ENCODE data around the gene DENND4B. TPM values are rescaled to one million over a fixed set of nuclear protein-coding genes. Genes with fewer than 3 reads are reported as not detected.

Gene DENND4B
- total RNA-seq, 2 donors from 2014 or later = 26.9 to 45.6 TPM

DNA sequence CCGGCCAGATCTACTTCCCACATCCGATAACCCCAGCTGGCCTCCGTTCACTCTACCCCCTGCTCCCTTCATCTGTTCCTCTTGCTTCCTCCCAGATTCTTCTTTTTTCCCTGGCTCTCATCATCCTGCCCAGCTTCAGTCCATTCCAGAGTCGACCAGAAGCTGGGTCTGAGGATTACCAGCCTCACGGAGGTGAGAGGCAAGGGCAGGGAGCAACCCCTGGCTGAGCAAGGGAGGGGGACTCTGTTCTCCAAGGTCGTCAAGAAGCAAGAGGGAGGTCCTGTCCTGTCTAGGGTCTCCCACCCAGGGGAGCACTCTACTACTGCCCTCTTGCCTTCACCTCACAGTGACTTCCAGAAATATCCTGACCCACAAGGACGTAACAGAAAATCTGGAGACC lies 27.0 kb upstream of the DENND4B start:
- intact Hi-C loops (cut with DNase I) = no loop called here
- Histone ChIP-seq H3K4me1 (peaks cover 8% of the 10 kb centered on the region), H3K4me3 (no peak overlapping the region), H3K27ac (no peak overlapping the region), H3K27me3 (no peaks in the 10 kb centered on the region), H3K9ac (ENCODE audit: low read depth in 2 of 2, low read length in 2 of 2) (no peak overlapping the region), H3K9me3 (no peaks in the 10 kb centered on the region), H3K36me3 (no peaks in the 10 kb centered on the region)
- no peak for DNase-seq
- TF ChIP-seq, protein P1, sequence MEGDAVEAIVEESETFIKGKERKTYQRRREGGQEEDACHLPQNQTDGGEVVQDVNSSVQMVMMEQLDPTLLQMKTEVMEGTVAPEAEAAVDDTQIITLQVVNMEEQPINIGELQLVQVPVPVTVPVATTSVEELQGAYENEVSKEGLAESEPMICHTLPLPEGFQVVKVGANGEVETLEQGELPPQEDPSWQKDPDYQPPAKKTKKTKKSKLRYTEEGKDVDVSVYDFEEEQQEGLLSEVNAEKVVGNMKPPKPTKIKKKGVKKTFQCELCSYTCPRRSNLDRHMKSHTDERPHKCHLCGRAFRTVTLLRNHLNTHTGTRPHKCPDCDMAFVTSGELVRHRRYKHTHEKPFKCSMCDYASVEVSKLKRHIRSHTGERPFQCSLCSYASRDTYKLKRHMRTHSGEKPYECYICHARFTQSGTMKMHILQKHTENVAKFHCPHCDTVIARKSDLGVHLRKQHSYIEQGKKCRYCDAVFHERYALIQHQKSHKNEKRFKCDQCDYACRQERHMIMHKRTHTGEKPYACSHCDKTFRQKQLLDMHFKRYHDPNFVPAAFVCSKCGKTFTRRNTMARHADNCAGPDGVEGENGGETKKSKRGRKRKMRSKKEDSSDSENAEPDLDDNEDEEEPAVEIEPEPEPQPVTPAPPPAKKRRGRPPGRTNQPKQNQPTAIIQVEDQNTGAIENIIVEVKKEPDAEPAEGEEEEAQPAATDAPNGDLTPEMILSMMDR (IDR thresholded peaks at IDR 0.05) = no peak

DNA sequence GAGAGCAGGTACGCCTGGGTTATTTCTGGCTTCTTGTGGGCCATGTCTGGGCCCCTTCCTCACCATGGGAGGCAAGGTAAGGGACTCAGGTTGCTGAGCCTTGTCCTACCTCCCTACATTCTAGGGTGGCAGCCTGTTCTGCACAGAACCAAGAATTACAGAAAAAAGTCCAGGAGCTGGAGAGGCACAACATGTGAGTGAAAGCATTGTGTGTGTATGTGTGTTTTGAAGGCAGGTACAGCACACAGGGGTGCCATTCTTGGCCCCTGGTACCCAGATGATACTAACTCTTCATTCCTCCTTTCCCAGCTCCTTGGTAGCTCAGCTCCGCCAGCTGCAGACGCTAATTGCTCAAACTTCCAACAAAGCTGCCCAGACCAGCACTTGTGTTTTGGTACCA lies 26.6 kb upstream of the DENND4B start:
- Histone ChIP-seq H3K27ac (no peak overlapping the region), H3K9ac (ENCODE audit: low read depth in 2 of 2, low read length in 2 of 2) (no peak overlapping the region), H3K4me1 (peaks cover 8% of the 10 kb centered on the region), H3K27me3 (no peaks in the 10 kb centered on the region), H3K9me3 (no peaks in the 10 kb centered on the region), H3K36me3 (no peaks in the 10 kb centered on the region), H3K4me3 (no peak overlapping the region)
- intact Hi-C loops (cut with DNase I) = no loop called here
- no peak for DNase-seq
- TF ChIP-seq, protein P1 (IDR thresholded peaks at IDR 0.05) = no peak

DNA sequence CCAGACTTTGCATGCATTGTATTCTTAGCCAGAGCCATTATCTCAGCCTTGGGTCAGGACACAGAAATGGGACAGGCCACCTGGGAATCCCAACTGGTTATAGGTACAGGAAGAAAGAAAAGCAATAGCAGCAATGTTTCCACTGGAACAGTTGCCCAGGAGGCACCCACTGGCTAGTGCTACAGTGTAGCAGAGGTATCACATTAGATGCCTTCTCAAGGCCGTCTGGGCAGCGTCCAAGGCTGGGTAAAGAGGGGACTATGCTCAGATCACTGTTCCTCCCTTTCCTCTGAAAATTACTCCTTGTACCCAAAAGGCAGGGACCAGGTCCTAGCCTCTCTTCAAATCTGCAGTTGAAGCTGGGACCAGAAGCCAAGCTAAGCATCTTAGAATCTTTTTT lies 23.8 kb upstream of the DENND4B start:
- no peaks in the 10 kb centered on the region for H3K27me3 ChIP-seq
- H3K27ac ChIP-seq = no peak overlapping the region
- peaks cover 7% of the 10 kb centered on the region for H3K4me1 ChIP-seq
- H3K4me3 ChIP-seq = no peak overlapping the region
- no peaks in the 10 kb centered on the region for H3K36me3 ChIP-seq
- no peaks in the 10 kb centered on the region for H3K9me3 ChIP-seq
- H3K9ac ChIP-seq (ENCODE audit: low read depth in 2 of 2, low read length in 2 of 2) = no peak overlapping the region
- no peak for DNase-seq
- intact Hi-C loops (cut with DNase I) = no loop called here
- TF ChIP-seq, protein P1 (IDR thresholded peaks at IDR 0.05) = no peak

DNA sequence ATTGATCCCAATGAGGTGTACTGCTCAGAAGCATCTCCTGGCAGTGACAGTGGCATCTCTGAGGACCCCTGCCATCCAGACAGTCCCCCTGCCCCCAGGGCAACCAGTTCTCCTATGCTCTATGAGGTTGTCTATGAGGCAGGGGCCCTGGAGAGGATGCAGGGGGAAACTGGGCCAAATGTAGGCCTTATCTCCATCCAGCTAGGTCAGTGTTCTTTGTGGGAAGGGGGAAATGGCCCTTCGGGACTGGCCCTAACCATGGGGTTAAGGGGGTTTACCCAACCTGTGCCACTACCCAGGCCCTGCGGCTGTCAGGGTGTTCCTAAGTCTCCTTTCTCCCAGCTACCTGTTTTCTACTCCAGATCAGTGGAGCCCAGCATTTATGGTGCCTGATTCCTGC lies 22.5 kb upstream of the DENND4B start:
- DNase-seq = no peak
- TF ChIP-seq, protein P1 (IDR thresholded peaks at IDR 0.05) = no peak
- peak overlapping the region; percentile 50 for H3K4me3 ChIP-seq
- H3K9ac ChIP-seq (ENCODE audit: low read depth in 2 of 2, low read length in 2 of 2) = peak overlapping the region in 1 of 2 donors; percentile 85
- H3K4me1 ChIP-seq = peaks cover 8% of the 10 kb centered on the region
- H3K27me3 ChIP-seq = no peaks in the 10 kb centered on the region
- intact Hi-C loops (cut with DNase I) = no loop called here
- no peaks in the 10 kb centered on the region for H3K36me3 ChIP-seq
- no peaks in the 10 kb centered on the region for H3K9me3 ChIP-seq
- H3K27ac ChIP-seq = no peak overlapping the region

DNA sequence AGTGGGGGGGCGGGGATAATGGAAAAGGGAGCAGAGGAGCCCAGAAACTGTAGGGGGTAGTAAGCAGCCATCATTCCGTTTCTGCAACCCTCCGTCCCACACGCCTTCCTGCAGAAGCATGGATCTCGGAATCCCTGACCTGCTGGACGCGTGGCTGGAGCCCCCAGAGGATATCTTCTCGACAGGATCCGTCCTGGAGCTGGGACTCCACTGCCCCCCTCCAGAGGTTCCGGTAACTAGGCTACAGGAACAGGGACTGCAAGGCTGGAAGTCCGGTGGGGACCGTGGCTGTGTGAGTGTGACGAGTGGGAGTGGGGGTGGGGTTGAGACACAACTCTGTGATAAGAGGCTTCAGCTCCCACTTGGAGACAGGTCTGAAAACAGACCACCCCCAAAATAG lies 21.9 kb upstream of the DENND4B start:
- no peaks in the 10 kb centered on the region for H3K27me3 ChIP-seq
- DNase-seq = peak; percentile 42
- H3K9ac ChIP-seq (ENCODE audit: low read depth in 2 of 2, low read length in 2 of 2) = peak overlapping the region; percentile 46 to 85
- peaks cover 8% of the 10 kb centered on the region for H3K4me1 ChIP-seq
- intact Hi-C loops (cut with DNase I) = no loop called here
- H3K36me3 ChIP-seq = no peaks in the 10 kb centered on the region
- TF ChIP-seq, protein P1 (IDR thresholded peaks at IDR 0.05) = no peak
- no peaks in the 10 kb centered on the region for H3K9me3 ChIP-seq
- peak overlapping the region; percentile 50 for H3K4me3 ChIP-seq
- peak overlapping the region; percentile 98 for H3K27ac ChIP-seq

DNA sequence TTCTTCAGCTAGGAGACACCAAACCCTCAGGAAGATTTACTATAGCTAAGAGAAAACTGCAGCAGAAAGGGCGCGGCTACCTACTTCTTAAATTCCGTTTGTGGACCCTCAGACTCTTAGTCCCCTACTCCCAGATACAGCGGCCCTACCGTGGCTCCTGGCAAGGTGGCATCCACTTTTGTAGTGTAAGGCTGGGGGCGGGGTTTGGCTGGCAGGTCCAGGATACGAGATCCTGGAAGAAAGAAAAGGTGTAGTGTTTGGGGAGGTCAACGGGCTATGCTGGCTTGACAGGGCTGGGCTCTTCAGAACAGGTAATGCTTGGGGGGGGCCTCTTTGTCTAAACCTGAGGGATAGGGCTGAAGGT lies 21.5 kb upstream of the DENND4B start:
- H3K4me1 ChIP-seq = peaks cover 8% of the 10 kb centered on the region
- TF ChIP-seq, protein P1 (IDR thresholded peaks at IDR 0.05) = no peak
- H3K36me3 ChIP-seq = no peaks in the 10 kb centered on the region
- no peaks in the 10 kb centered on the region for H3K27me3 ChIP-seq
- H3K9ac ChIP-seq (ENCODE audit: low read depth in 2 of 2, low read length in 2 of 2) = peak overlapping the region; percentile 73 to 85
- peak overlapping the region; percentile 98 for H3K27ac ChIP-seq
- peak overlapping the region; percentile 50 for H3K4me3 ChIP-seq
- intact Hi-C loops (cut with DNase I) = no loop called here
- no peaks in the 10 kb centered on the region for H3K9me3 ChIP-seq
- DNase-seq = peak; percentile 86
